Stimulated activated CD8-positive, alpha-beta memory T cell treated with anti-CD3 and anti-CD28 coated beads, Interleukin-4, amount 100 ng/mL, for 4 hours (primary cell): ENCODE data around the gene FAM174B.

Experiments used
- DNase-seq, 2 donors: peaks; one replicate each; pipeline ENCODE4 v3.0.0-alpha.2; 2020; ENCODE audit warnings: low read depth in 2 of 2, low spot score in 1 of 2

FAM174B gene

DNA sequence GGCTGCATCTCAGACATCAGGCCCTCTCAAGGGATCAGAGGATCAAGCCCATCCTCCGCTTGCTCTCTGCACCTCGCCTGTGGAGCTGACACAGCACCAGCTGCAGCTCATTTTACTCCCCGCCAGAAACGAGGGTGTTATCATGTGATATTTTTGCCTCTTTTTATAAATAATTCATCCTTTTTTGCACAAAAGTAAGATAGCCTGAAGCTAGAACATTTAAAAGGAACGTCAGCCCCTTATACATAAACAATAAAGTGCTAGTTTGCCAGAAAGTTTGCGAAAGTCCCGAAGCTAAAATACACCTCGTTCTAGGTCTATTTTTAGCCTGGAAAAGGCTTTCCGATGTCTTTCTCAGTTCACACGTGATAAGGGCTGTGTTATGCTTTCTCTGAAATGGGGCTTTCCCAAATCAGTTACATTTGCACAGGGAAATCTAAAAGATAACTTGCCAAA lies 9.6 kb upstream of the FAM174B start:
- no peak for DNase-seq

DNA sequence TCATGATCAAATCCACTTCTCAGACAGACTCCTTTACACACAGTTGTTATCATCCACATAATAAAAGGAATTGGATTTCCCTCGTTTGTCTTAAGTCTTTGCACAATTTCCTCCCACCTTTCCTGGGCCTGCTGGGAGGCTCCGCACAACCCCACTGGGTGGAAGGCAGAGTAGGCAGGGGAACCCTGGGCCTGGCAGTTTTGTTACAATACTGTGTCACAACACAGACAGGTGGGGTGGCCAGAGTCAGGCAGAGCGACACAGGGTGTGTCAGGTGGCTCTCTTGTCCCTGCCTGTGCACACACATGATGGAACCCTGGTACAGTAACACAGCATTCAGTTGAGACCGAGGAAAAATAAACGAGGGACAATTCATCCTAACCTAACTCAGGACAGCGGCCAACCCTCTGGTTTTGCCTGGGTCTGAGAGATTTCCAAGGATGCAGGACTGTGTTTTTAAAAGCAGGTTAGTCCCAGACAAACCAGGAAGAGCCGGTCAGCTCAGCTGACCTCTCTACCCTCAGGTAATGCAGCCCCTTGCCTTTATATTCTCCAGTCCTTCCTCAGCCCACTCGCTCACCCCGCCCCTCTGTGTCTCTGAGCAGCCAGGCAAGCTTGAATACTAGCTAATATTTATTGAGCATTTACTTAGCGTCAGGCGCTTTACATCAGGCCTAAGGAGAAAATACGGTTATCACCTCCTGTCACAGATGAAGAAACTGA lies 8.8 kb upstream of the FAM174B start:
- DNase-seq, result no peak

DNA sequence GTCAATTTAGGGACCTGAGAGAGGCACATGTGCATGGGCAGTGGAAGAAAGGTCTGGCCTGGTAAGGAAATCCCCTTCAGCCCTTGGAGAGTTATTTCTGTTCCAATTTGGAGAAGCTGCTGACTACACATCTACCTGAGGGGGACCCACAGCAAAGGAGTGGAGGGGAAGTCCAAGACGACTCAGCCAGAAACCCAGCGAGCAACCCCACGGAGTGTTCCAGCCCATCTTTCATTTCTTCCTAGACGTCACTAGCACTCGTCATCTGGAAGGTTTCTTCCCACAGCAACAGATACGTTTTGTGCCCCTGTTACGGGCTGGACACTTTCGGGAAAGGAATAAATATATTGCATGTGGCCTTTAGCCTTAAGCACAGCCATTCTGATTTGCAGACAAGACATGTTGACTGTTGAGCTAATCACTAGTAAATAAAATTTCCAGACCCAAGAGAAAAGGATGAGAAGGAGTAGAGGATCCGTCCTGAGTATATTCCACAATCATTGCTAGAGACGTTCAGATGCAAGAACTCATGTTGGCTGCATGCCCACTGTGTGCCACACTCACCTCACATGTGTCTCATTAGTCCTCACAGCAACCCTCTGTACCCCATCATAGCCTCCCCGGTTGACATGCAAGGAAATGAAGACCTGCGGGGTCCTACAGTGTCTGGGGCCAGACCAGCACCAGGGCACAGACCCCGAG lies 7.8 kb upstream of the FAM174B start:
- DNase-seq, result no peak

DNA sequence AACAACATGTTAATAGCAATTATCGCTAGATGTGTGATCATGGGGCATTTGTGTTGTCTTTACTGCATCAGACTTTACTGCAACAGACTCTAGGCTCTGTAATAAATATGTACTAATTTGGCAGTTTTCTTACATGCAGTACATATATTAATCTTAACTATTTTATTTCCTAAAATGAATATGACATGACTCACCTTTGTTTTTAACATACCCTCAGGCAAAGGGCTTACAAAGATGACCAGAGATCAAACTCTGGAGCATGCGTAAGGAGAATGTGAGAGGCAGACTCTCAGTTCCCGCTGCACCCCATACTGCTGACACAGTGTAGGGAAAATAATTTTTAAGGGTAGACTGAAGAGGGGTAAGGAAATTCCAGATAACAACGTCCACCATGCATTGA lies 7.2 kb upstream of the FAM174B start:
- DNase-seq, result no peak

DNA sequence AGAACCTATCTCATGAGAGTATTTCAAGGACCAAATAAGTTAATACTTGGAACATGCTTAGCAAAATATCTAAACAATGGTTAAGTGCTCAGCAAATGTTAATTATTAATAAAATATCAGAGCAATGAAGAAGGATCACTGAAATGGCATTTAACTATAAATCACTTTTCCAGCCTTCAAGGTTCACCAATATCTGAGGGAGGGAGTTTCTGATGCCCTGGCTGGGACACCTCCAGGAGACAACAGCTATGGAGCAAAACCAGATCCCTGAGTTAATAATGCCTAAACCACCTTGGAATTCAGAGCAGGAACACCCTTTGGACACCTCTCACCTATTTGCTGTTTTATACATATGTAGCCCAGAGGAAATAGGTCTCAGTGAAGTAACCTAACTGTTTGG lies 6.4 kb upstream of the FAM174B start:
- DNase-seq, result no peak

- no peak for DNase-seq
These were observed 5.5 kb upstream of the FAM174B start for GRCh38 chr15:92661069-92661468.

- no peak for DNase-seq
These were observed 1.9 kb upstream of the FAM174B start for GRCh38 chr15:92657486-92657885.

DNA sequence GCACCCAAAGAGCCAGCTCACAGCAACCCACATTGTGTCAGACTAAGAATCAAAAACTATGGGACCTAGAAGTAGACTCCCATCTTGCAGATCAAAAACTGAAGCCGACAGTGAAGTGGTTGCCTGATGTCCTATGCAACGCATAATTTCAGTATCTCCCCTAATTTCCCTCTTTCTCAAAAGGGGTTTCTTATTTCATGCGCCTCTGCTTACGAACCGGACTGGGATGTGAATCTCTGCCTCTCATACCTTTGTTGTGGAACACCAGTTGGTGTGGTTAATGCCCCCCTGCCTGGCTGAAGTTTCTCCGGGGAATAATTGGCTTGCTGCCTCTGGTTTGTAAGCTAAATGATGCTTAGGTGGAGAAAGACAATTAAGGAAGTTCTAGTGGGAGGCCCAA lies 514 bp upstream of the FAM174B start:
- DNase-seq, result no peak

DNA sequence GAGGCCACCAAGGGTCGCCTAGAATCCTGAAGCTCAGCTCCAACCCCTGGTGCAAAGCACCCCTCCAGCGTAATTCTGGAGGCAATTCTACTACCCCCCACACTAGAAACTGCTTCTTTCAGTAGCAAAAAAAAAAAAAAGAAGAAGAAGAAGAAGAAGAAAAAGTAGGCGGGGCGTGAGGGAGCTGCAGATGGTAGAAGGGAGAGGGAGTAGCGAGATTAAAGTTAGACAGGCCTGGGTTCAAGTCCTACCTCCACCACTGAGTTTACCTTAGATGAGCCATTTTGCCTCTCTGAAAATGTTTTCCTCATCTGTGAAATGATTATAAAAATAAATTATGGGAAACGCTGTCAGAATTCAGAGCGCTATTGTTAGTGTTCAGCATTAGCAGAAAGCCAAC lies 913 bp downstream of the FAM174B start:
- DNase-seq, result no peak

- no peak for DNase-seq
These were observed 1.6 kb downstream of the FAM174B start for GRCh38 chr15:92653836-92654539.

DNA sequence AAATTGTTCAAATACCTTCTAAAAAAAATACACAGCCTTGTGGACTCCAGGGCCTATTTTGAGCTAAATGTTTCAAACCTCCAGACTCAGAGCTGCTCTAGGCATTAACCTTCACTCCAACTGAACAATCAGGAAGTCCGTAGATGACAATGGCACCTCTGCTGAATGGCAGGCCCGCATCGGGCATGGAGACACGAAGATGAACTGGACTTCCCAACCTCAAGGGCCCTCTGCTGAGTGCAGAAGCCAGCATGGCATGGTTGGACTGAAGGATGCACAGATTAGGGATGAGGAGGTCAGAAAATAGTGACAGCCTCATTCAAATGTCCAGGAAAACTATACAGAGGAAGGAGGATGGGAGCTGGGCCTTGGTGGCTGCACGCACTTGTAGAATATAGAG lies 2.2 kb downstream of the FAM174B start:
- no peak for DNase-seq

DNA sequence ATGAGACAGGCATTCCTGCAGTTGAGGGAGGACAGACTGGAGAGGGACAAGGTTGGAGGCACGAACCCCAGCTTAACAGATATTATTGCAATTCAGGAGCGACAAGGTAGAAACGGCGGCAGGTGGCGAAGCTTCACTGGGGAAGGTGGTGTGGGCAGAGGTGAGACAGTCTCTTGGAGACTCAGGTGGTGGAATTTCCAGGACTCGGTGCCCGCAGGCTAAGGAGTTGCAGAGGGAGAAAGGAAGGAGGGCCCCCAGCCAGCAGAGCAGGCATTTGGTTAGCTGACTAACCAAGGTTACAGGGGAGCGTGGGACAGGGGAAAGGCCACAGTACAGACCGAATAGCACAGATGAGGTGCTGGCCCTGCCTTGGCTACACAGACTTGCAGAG lies 3.0 kb downstream of the FAM174B start:
- DNase-seq, result no peak

GRCh38 chr15:92651877-92652575 lies 3.5 kb downstream of the FAM174B start:
- DNase-seq, result no peak

- no peak for DNase-seq
These were observed 4.6 kb downstream of the FAM174B start for GRCh38 chr15:92650966-92651365.

DNA sequence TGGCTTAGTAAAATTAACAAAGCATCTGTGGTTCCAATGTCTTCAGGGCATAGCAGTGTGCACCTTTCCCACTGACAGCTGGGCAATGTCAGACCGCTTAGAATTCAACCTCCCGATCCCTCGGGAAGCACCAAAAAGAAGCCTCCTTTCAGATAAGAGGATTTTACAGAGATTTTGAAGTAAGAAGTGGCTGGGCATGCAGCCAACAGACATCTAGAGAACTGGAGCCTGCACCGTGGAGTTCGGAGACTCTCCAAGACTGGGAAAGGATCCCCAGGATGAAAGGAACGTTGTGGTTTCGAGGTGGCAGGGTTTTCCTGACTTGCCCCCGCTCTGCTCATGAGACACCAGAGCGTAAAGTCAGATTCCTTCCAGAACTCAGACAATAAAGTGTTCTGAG lies 5.3 kb downstream of the FAM174B start:
- DNase-seq, result no peak

- no peak for DNase-seq
These were observed 7.2 kb downstream of the FAM174B start for GRCh38 chr15:92648190-92648875.

DNA sequence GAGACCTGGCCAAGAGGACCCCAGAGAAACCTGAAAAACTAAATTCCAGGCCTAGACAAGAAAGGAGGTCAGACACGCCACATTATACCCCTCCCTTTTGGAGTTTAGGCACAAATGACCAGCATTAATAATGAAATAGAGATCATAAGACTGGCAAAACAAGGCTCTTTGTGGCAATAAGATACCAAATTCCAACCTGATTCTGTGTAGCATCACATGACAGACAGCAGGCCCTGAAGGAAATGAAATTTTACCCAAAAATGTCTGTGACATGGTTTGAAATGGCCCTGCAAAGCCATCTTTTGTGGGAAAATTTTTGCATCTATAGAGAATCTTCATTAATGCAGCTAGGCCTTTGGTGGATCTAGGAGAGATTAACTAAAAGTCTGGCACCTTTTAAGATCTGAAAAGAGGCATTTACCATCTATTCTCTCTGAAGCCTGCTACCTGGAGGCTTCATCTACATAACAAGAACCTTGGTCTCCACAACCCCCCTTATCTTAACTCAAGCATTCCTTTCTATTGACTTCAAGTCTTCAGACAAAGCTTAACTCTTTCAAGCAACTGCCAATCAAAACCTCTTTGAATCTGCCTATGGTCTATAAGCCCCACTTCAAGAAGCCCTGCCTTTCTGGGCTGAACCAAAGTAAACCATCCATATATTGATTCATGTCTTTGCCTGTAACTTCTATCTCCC lies 8.0 kb downstream of the FAM174B start:
- DNase-seq, result no peak

DNA sequence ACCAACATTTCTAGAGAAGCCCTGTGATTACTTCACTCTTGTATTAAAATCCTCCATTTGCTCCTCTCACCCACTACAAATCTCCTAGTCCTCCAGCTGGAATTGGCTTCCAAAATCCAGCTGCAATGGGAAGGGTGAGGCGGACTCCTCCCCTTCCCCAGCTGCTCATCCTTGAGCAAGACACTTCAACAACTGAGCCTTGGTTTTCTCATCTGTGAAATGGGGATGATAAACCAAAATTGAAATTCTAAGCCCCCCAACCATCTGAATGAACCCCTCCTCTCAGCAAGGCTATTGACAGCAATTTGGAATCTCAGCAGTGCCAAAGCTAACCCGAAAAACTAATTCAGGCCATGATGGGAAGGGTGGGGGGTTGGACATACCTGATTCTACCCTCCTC lies 9.4 kb downstream of the FAM174B start:
- no peak for DNase-seq

DNA sequence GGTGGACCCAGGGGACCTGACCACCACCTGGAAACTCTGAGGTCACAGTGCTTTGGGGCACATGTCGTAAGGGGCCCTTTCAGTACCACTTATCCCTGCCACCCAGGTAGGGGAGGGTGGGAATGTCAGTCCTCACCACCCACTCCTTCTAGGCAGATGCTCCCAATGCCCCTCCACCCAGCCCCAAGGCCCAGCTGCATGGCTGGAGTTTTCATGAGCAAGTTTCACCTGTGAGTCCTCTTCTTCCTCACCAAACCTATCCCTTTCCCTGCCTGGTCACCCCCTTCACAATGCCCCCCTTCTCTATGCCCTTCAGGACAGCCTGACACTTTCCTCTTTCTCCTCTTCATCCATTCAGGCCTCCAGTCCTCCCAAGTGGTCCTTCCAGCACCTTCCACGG lies 9.8 kb downstream of the FAM174B start:
- no peak for DNase-seq

DNA sequence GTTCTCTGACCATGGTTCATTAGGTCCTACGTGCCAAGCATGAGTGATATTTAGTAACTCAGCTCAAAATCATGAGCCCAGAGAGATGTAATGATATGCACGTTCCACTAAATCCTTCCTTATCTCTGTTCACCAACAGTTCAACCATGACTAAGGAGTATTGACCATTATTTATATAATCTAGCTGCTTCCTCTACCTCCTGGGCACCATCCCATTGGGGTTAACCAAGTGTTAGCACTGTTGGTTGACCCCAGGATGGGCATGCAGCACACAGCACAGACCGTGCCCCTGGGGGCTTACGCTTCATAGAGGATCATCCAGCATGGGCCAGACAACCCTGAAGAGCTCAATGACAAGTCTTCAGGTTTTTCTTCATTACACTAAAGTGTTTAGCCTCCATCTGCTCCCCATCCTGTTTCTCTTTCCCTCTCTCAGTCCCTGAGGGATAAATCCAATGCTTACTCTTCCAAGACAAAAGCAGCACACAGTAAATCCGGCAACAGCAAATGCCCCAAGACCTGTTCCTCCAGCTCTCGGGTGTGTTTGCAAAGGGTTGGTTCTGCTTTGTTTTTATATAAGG lies 10.4 kb downstream of the FAM174B start:
- no peak for DNase-seq
